HG03571 (cell line): Measurements from ENCODE around the gene CCND3.
A peak's percentile ranks its signal among the peaks of the same experiment; 100 is the strongest.

Experiments
- ATAC-seq: cut with Tn5 transposase; IDR thresholded peaks from one replicate; pipeline ENCODE4 v1.9.1; 2021; ENCODE audit not compliant: unreplicated experiment

CCND3 gene

GRCh38 chr6:41927253-41927652, 14.4 kb downstream of the CCND3 start:
- no peak for ATAC-seq

- ATAC-seq = no peak
These were observed 19.5 kb downstream of the CCND3 start for GRCh38 chr6:41922154-41922553.

- ATAC-seq = no peak
These were observed 20.0 kb downstream of the CCND3 start for GRCh38 chr6:41921712-41921998.

GRCh38 chr6:41920921-41921711, 20.5 kb downstream of the CCND3 start, which contains the start of the genes BYSL and MED20:
BYSL (plus strand) TSS chr6:41921499; CDS start chr6:41921563, 64 bp downstream.
MED20 (minus strand) TSS chr6:41921139; CDS start chr6:41921018, 121 bp downstream.
- ATAC-seq = peak; percentile 89

- ATAC-seq = no peak
These were observed 24.1 kb downstream of the CCND3 start for GRCh38 chr6:41917528-41917927.

- ATAC-seq = no peak
These were observed 26.6 kb downstream of the CCND3 start for GRCh38 chr6:41914869-41915530.

- ATAC-seq = no peak
These were observed 27.3 kb downstream of the CCND3 start for GRCh38 chr6:41914343-41914742.

GRCh38 chr6:41909727-41910126, 31.9 kb downstream of the CCND3 start:
- ATAC-seq = no peak

- ATAC-seq = no peak
These were observed 39.6 kb downstream of the CCND3 start for GRCh38 chr6:41901882-41902519.

- no peak for ATAC-seq
These were observed 40.7 kb downstream of the CCND3 start for GRCh38 chr6:41900861-41901260.

- ATAC-seq = no peak
These were observed 45.3 kb downstream of the CCND3 start for GRCh38 chr6:41896281-41896680.

- ATAC-seq = peak; percentile 67
These were observed 46.0 kb downstream of the CCND3 start, which contains the start of gene USP49 for GRCh38 chr6:41895300-41896233. USP49 (minus strand) TSS chr6:41895375; CDS start chr6:41806983, 88,392 bp downstream.

GRCh38 chr6:41894366-41895299, 47.0 kb downstream of the CCND3 start:
- peak; percentile 34 for ATAC-seq

- no peak for ATAC-seq
These were observed 48.6 kb downstream of the CCND3 start for GRCh38 chr6:41892921-41893564.

GRCh38 chr6:41887331-41887751, 54.3 kb downstream of the CCND3 start:
- ATAC-seq = no peak

GRCh38 chr6:41885930-41886329, 55.7 kb downstream of the CCND3 start:
- ATAC-seq = no peak

GRCh38 chr6:41884957-41885356, 56.7 kb downstream of the CCND3 start:
- no peak for ATAC-seq
